ENCODE measurements around the gene IRAK2.

IRAK2 gene

GRCh38 chr3:10280571-10280970 lies 115.9 kb downstream of the IRAK2 start:
- DNase-seq (ENCODE audit: low read depth in 2 of 2): no peak

- no peak for DNase-seq (ENCODE audit: low read depth in 2 of 2)
Observed at GRCh38 chr3:10281951-10282350, 117.2 kb downstream of the IRAK2 start.

- no peak for DNase-seq (ENCODE audit: low read depth in 2 of 2)
Observed at GRCh38 chr3:10283638-10284037, 118.9 kb downstream of the IRAK2 start.

GRCh38 chr3:10284496-10284895 lies 119.8 kb downstream of the IRAK2 start:
- DNase-seq (ENCODE audit: low read depth in 2 of 2): no peak

GRCh38 chr3:10285272-10286132 lies 120.8 kb downstream of the IRAK2 start:
- DNase-seq (ENCODE audit: low read depth in 2 of 2): no peak

GRCh38 chr3:10286133-10286524 lies 121.4 kb downstream of the IRAK2 start:
- no peak for DNase-seq (ENCODE audit: low read depth in 2 of 2)

- DNase-seq (ENCODE audit: low read depth in 2 of 2): no peak
Observed at GRCh38 chr3:10286596-10287295, 122.0 kb downstream of the IRAK2 start.

- DNase-seq (ENCODE audit: low read depth in 2 of 2): no peak
Observed at GRCh38 chr3:10287936-10288574, 123.3 kb downstream of the IRAK2 start.

- DNase-seq (ENCODE audit: low read depth in 2 of 2): no peak
Observed at GRCh38 chr3:10288575-10288960, 123.8 kb downstream of the IRAK2 start.

- no peak for DNase-seq (ENCODE audit: low read depth in 2 of 2)
Observed at GRCh38 chr3:10289077-10289476, 124.4 kb downstream of the IRAK2 start.

- DNase-seq (ENCODE audit: low read depth in 2 of 2): no peak
Observed at GRCh38 chr3:10289787-10290355, 125.2 kb downstream of the IRAK2 start.

GRCh38 chr3:10290481-10291176 lies 125.9 kb downstream of the IRAK2 start:
- DNase-seq (ENCODE audit: low read depth in 2 of 2): no peak

GRCh38 chr3:10291641-10292040 lies 126.9 kb downstream of the IRAK2 start:
- DNase-seq (ENCODE audit: low read depth in 2 of 2): no peak

GRCh38 chr3:10292505-10293419 lies 128.0 kb downstream of the IRAK2 start, which contains the start of gene GHRL:
Gene GHRL, minus strand, starts transcription at chr3:10292947. Its CDS starts 2,767 bp downstream, at chr3:10290180.
- no peak for DNase-seq (ENCODE audit: low read depth in 2 of 2)

Measured in stimulated activated CD8-positive, alpha-beta memory T cell treated with anti-CD3 and anti-CD28 coated beads, Interleukin-2, amount 100 ng/mL, for 48 hours (primary cell).